NCI-H226 (cell line): ENCODE measurements around the gene ABCC3.

Experiments used
- DNase-seq: peaks from one replicate; pipeline ENCODE4 v3.0.0-alpha.2; 2015

ABCC3 gene, protein sequence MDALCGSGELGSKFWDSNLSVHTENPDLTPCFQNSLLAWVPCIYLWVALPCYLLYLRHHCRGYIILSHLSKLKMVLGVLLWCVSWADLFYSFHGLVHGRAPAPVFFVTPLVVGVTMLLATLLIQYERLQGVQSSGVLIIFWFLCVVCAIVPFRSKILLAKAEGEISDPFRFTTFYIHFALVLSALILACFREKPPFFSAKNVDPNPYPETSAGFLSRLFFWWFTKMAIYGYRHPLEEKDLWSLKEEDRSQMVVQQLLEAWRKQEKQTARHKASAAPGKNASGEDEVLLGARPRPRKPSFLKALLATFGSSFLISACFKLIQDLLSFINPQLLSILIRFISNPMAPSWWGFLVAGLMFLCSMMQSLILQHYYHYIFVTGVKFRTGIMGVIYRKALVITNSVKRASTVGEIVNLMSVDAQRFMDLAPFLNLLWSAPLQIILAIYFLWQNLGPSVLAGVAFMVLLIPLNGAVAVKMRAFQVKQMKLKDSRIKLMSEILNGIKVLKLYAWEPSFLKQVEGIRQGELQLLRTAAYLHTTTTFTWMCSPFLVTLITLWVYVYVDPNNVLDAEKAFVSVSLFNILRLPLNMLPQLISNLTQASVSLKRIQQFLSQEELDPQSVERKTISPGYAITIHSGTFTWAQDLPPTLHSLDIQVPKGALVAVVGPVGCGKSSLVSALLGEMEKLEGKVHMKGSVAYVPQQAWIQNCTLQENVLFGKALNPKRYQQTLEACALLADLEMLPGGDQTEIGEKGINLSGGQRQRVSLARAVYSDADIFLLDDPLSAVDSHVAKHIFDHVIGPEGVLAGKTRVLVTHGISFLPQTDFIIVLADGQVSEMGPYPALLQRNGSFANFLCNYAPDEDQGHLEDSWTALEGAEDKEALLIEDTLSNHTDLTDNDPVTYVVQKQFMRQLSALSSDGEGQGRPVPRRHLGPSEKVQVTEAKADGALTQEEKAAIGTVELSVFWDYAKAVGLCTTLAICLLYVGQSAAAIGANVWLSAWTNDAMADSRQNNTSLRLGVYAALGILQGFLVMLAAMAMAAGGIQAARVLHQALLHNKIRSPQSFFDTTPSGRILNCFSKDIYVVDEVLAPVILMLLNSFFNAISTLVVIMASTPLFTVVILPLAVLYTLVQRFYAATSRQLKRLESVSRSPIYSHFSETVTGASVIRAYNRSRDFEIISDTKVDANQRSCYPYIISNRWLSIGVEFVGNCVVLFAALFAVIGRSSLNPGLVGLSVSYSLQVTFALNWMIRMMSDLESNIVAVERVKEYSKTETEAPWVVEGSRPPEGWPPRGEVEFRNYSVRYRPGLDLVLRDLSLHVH (N-terminal part only)

GRCh38 chr17:50634224-50634914 is at the start of gene ABCC3:
Gene ABCC3, plus strand, starts transcription at chr17:50634881. Its CDS starts 56 bp downstream, at chr17:50634937.
- no peak for DNase-seq

DNA sequence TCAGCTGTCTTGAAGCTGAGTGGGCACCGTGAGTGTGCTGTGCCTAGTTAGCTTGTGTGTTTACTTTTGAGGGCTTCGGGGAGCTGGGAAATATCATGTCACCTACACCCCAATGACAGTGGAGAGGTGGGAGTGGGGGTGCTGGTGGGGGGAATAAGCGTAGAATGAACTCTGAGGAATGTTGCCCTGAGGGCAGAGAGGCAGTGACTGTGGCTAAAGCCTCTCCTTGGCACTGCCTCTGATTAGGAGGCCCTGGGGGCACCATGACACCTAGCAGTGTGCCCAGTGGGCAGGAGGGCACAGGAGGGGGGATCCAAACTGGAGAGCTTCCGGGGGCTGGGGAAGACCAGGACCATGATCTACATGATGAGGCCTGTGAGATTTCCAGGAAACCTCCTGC is 49.3 kb upstream of the ABCC3 start:
- no peak for DNase-seq

- no peak for DNase-seq
These were observed 48.8 kb upstream of the ABCC3 start for GRCh38 chr17:50585891-50586290.

GRCh38 chr17:50586421-50587247 is 48.0 kb upstream of the ABCC3 start:
- no peak for DNase-seq

- DNase-seq = no peak
These were observed 47.1 kb upstream of the ABCC3 start for GRCh38 chr17:50587571-50587970.

DNA sequence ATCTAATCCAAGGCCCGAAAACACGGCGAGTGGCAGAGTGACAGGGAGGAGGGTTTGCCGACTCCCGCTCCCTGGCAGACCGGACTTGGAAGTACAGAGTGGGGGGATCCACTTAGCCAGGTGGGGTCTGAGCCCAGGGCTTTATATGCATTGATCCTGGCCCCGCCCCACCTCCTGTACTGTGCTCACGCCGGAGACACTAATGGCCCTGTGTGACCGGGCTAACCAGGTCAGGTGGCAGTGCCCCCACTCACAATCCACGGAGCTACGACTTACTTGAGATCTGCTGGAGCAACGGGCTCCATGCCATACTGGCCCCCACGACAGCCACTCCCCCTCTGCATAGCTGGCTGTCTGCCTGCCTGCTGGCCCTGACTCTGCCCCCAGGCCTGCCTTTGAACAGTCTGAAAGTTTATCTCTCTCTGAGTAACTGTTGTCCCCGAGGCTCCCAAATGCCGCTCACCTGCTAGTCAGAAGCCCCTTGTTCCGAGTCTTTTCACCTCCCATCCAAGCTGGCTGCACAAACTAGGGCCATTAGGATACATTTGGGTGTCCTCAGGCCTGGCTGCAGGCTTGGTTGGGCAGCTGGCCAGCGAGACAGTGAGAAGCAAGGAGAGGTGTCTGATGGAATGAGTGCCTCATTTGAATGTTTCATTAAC is 46.2 kb upstream of the ABCC3 start:
- DNase-seq = no peak

- no peak for DNase-seq
These were observed 45.5 kb upstream of the ABCC3 start for GRCh38 chr17:50589095-50589705.

DNA sequence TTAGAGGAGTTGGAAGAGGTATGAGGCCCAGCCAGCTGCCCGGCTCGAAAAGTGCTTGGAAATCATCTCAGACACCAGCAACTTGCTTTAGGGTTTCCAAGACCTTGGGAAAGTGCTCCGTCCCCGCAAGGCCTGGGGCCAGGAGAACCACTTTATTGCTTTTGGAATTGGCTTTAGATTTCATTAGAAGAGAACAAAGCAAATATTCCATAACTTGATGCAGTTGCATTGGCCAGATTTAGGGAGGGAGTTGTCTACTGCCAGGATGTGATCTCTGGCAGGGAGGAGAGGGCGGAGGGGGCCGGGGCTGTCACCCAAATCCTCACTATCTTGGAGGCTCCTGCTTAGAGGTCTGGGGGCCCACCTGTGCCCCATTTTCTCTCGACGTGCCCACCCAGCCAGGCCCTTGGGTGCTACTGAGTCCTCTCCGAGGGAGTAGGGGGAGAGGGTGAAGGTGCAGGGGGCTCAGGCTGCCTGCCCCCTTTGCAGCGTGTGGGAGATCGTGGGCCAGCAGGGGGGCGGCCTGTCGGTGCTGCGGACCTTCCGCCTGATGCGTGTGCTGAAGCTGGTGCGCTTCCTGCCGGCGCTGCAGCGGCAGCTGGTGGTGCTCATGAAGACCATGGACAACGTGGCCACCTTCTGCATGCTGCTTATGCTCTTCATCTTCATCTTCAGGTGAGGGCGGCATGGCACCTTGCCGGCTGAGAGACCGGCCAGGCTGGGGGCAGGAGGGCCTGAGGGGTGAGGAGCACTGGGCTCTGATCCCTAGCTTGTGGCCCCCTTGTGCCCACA is 43.5 kb upstream of the ABCC3 start:
- DNase-seq = no peak

DNA sequence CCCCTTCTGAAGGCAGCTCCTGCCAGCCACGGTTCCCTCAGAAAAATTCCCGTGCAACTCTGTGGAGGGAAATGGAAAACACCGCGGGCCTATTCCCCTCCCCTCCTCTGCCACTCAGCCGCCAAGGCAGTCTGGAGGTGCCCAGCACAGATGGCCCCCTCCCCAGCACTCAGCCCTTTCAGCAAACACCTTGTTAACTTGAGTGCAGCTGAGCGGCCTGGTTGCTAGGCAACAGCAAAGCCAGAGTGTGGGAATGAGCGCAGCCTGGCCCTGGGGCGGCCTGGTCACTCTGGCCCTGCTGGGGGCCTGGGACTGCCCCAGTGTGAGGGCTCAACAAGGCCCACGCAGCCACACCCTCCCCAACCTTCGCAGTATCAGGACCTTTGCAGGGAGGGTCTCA is 41.4 kb upstream of the ABCC3 start:
- DNase-seq = no peak

DNA sequence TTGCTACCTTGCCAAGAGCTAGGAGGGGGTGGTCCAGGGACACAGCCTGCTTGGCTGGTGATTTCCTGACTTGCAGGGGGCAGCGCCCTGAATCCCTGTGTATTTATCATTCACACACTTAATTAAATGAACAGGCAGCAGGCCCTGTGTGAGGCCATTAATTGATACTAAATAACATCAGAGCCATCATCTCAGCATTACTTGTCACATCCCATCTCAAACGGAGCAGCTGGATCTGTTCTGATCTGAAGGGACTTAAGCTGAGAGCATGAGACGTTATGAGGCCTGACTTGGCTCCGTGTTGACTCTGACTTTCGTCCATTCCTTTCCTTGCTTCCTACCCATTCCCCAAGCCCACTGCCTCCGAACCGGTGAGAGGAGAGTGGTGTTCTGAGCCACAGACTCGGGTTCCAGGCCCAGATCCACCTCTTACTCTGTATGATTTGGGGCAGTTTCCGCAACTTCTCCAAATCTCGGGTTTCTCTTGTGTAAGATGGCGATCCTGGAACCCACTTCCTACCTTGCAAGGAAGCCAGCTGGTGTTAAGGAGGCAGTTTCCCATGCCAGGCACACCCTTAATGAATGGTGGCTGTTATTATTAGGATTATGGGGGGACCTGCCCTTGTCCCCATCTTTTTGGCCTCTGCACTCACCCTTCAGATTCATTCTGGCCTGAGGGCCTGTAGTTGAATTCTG is 40.4 kb upstream of the ABCC3 start:
- no peak for DNase-seq

DNA sequence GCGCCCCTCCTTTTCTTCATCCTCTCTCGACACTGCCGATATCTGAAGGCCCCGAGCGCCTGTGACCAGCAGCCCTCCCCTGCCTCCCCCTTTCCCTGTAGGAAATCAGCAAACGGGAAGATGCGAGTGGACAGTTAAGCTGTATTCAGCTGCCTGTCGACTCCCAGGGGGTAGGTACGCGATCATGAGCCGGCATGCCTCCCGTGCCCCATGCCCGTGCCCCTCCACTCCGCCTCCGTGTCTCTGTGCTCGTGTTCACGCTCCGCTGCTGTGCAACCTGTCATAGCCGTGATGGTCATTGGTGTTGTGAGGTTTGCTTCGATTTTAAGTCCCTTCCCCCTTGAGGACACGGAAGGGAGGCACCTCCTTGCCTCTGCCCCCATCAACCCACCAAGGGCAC is 39.8 kb upstream of the ABCC3 start:
- no peak for DNase-seq

GRCh38 chr17:50596191-50597037 is 38.3 kb upstream of the ABCC3 start:
- DNase-seq = no peak

DNA sequence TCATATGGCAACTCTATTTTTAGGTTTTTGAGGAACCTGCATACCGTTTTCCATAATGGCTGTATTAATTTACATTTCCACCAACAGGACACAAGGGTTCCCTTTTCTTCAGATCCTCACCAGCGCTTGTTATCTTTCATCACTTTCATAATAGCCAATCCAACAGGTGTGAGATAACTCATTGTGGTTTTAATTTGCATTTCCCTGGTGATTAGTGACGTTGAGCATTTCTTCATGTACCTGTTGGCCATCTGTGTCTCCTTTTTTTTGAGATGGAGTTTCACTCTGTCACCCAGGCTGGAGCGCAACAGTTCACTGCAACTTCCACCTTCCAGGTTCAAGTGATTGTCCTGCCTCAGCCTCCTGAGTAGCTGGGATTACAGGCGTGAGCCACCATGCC is 36.2 kb upstream of the ABCC3 start:
- DNase-seq = no peak

GRCh38 chr17:50599606-50600005 is 35.1 kb upstream of the ABCC3 start:
- DNase-seq = no peak

- no peak for DNase-seq
These were observed 32.8 kb upstream of the ABCC3 start for GRCh38 chr17:50601823-50602375.

- DNase-seq = no peak
These were observed 31.8 kb upstream of the ABCC3 start for GRCh38 chr17:50602836-50603235.

DNA sequence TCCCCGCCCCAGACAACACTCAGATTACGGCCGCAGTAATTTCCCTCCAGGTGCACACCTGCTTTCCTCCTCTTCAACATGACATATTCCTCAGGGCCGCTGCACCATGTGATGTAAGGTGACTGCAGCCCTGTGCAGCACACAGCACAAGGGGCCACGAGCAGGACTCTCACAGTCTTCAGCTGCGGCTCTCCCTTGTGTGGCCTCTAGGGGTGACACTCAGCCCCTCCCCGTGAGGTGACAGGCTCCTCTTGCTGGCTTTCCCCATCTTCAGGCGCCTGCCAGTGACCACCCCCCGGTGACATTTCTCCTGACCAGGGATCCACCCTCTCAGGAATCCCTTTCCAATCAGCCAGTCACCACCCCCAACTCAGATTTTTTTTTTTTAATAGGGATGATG is 31.3 kb upstream of the ABCC3 start:
- DNase-seq = no peak

DNA sequence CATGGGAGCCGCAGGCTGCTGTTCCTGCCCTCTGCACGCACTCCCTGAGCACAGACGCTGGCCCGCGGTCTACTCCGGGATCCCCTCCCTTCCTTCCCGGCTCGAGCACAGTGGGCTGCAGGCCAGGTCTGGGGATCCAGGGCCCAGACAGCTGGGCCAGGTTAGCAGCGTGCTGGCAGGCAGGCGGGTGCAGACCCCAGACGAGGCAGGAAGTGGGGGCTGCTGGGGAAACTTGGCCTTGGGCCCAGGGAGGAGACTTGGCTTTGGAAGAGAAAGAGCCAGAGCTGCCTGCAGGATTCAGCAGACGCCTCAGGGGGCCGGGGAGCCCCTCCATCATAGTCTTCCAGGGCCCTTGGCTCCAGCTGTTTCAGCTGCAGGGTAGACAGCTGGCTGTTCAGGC is 30.2 kb upstream of the ABCC3 start:
- no peak for DNase-seq
